Heart right ventricle (tissue), 16 donors: Measurements from ENCODE around the gene WNT7A. TPM values are rescaled to one million over a fixed set of nuclear protein-coding genes. Genes with fewer than 3 reads are reported as not detected.

Experiments used
- ATAC-seq, 8 donors: fragments of 200-7000 bp; cut with Tn5 transposase; one replicate each; pipeline ENCODE4 v1.9.1; 2020; ENCODE audit warnings: mild to moderate bottlenecking in 8 of 8, moderate library complexity in 8 of 8, moderate number of reproducible peaks in 1 of 8
- DNase-seq, 2 donors: peaks; one replicate each; pipeline ENCODE4 v3.0.0-alpha.2; 2020
- H3K27ac ChIP-seq, 10 donors: fragments of 200-600 bp; sonication (generic) in 2 of 10; one replicate each; pipeline versions ENCODE4 v1.5.0 to v1.8.0; 2020 to 2022; ENCODE audit warnings: mild to moderate bottlenecking in 3 of 10
- H3K27me3 ChIP-seq, 7 donors: fragments of 200-600 bp; one replicate each; pipeline ENCODE4 v1.8.0; 2021 to 2022; ENCODE audit warnings: mild to moderate bottlenecking in 2 of 7
- H3K36me3 ChIP-seq, 9 donors: fragments of 200-600 bp; sonication (generic) in 1 of 9; one replicate each; pipeline versions ENCODE4 v1.5.0 to v1.8.0; 2020 to 2022; ENCODE audit warnings: mild to moderate bottlenecking in 2 of 9
- H3K4me1 ChIP-seq, 9 donors: fragments of 200-600 bp; sonication (generic) in 1 of 9; one replicate each; pipeline versions ENCODE4 v1.5.0 to v1.8.0; 2020 to 2022; ENCODE audit warnings: mild to moderate bottlenecking in 4 of 9
- H3K4me3 ChIP-seq, 10 donors: fragments of 200-600 bp; sonication (generic) in 2 of 10; one replicate each; pipeline versions ENCODE4 v1.5.0 to v1.8.0; 2020 to 2022; ENCODE audit warnings: mild to moderate bottlenecking in 7 of 10, moderate library complexity in 2 of 10
- H3K9me3 ChIP-seq, 11 donors: fragments of 200-600 bp in 10 of 11; sonication (generic) in 2 of 11; one replicate each; pipeline versions ENCODE4 v1.5.0 to v1.8.0; 2013 to 2022; ENCODE audit warnings: mild to moderate bottlenecking in 2 of 11, control low read depth in 1 of 11, moderate library complexity in 1 of 11
- WGBS, 2 donors: extraction: QIAGEN DNeasy Blood & Tissue Kit; methylation state at CpG; one replicate each; pipeline ENCODE4 v1.1.7; 2013; ENCODE audit warnings: inconsistent platforms in 1 of 2; 5-methylcytosine and 5-hydroxymethylcytosine counted together
- intact Hi-C, 10 donors: fragments of 100-400 bp; cut with DNase I; formaldehyde crosslinking; loops; one replicate each; pipeline versions ENCODE4 v1.11.1 to v1.14.2; 2022
- polyA plus RNA-seq, 2 donors: library from polyadenylated mRNA; stranded (reverse); fragments of 200-250 nt; gene quantifications; one replicate each; pipeline ENCODE4 v1.2.3, GENCODE V29; 2013
- total RNA-seq, 10 donors: library from RNA; stranded (reverse); fragmentation: NEBNext Ultra II Directional in 3 of 10; extraction: Animal tissue kit (Norgen Biotek cat#: 25700) in 3 of 10; gene quantifications; one replicate each; pipeline versions ENCODE4 v1.2.1 to v1.2.4, GENCODE V29; 2021 to 2023
- TF ChIP-seq, protein P1 (sequence below), 9 donors: fragments of 200-600 bp; sonication (generic) in 2 of 9; IDR thresholded peaks; one replicate each; pipeline versions ENCODE4 v1.5.0 to v1.8.0; 2021 to 2022; ENCODE audit warnings: antibody characterized with exemption in 9 of 9, mild to moderate bottlenecking in 5 of 9, moderate library complexity in 1 of 9
- donor health status: Arrhythmogenic right ventricular cardiomyopathy.
- donor health status: ischemic (EF 13 %, LVEDD 7.1; RV severe dilation, severe dysfunction).
- donor health status: healthy with polysubstance abuse.
- donor health status: DM: no; HTN: yes; CAD: no.
- donor health status: DM: no; HTN: no; CAD: no.
- donor health status: ischemic (EF 25% LVEDD 6.9; RV normal size, moderate dysfunction).
- donor health status: ischemic (EF 25% LVEDD 5.7; RV mildly dilated, moderate dysfunction).
- donor health status: healthy.
- donor health status: DM: yes; HTN: yes; CAD: no.
- donor health status: Ischemic cardiomyopathy.
- donor health status: ischemic (EF 35%, LVEDD 5.7; RV mildly dilated, moderate dysfunction).
- donor health status: nonischemic (EF 11% LVEDD 7.7; RV severe dilation, severe dysfunction).
- donor health status: DM: yes; HTN: yes; CAD: no.
- donor health status: PGD.
- donor health status: ischemic (EF 29% LVEDD 5.4; RV normal size, mild dysfunction).
- donor health status: nonischemic (EF 23%, LVEDD 6.1; RV moderate dilation, normal function).

Gene WNT7A
- total and polyA plus RNA-seq, 12 donors = not detected

- Histone ChIP-seq H3K4me3 (no peak overlapping the region), H3K4me1 (no peaks in the 10 kb centered on the region), H3K36me3 (no peaks in the 10 kb centered on the region), H3K9me3 (no peaks in the 10 kb centered on the region), H3K27me3 (peaks cover 0 to 98% (median 72%) of the 10 kb centered on the region in 7 donors), H3K27ac (no peak overlapping the region)
- TF ChIP-seq, protein P1, sequence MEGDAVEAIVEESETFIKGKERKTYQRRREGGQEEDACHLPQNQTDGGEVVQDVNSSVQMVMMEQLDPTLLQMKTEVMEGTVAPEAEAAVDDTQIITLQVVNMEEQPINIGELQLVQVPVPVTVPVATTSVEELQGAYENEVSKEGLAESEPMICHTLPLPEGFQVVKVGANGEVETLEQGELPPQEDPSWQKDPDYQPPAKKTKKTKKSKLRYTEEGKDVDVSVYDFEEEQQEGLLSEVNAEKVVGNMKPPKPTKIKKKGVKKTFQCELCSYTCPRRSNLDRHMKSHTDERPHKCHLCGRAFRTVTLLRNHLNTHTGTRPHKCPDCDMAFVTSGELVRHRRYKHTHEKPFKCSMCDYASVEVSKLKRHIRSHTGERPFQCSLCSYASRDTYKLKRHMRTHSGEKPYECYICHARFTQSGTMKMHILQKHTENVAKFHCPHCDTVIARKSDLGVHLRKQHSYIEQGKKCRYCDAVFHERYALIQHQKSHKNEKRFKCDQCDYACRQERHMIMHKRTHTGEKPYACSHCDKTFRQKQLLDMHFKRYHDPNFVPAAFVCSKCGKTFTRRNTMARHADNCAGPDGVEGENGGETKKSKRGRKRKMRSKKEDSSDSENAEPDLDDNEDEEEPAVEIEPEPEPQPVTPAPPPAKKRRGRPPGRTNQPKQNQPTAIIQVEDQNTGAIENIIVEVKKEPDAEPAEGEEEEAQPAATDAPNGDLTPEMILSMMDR (IDR thresholded peaks at IDR 0.05) = no peak
- no peak for DNase-seq
- no peak for ATAC-seq
- WGBS, 2 donors = 76 to 79% methylated on average over 12 of the region's 12 CpGs
- intact Hi-C loops = no loop called here
Observed at GRCh38 chr3:13793451-13793850, 86.4 kb downstream of the WNT7A start.

DNA sequence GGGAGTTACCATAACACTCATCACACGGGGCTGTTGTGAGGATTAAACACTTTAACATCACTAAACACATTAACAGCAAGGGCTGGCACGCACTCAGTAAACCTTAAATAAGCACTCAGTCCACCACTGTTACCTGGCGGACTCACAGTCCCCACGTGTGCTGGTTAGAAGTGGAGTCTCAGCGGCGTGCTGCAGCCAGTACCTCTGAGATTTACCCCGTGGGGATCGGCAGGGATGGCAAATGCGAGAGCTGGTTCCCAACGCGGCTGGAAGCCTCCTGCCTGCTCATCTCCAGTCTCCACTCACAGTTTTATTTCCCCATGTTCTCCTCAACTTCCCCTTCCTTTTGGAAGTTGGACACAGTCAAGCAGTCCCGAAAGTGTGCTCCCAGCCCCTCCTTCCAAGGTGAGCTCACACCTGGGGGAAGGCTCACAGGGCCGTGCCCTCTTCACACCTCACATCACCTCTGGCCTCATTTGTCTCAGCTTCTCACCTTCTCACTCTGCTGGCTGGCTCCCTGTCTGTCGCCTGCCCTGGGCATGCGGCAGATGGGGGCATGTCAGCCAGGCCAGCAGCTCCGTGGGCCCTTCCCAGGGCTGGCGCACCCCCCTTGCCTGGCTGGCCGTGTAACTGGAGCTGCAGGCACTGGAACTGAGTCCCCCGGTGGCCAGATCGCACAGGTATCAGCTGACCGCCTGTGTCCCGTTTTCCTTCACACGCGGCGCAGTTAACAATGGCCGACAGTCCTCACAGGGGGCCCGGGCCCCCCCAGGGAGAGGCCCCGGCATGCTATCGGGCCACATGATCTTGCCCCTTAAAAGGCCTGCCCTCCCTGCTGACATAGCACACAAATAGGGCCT lies 87.1 kb downstream of the WNT7A start:
- Histone ChIP-seq H3K27ac (no peak overlapping the region), H3K27me3 (peaks cover 0 to 97% (median 76%) of the 10 kb centered on the region in 7 donors), H3K36me3 (no peaks in the 10 kb centered on the region), H3K4me1 (no peaks in the 10 kb centered on the region), H3K4me3 (no peak overlapping the region), H3K9me3 (no peaks in the 10 kb centered on the region)
- no peak for DNase-seq
- peak in 1 of 8 donors; percentile 17 for ATAC-seq
- TF ChIP-seq, protein P1 (IDR thresholded peaks at IDR 0.05) = no peak
- 49% methylated on average over 29 of the region's 29 CpGs for WGBS, 2 donors
- intact Hi-C loops = no loop called here

DNA sequence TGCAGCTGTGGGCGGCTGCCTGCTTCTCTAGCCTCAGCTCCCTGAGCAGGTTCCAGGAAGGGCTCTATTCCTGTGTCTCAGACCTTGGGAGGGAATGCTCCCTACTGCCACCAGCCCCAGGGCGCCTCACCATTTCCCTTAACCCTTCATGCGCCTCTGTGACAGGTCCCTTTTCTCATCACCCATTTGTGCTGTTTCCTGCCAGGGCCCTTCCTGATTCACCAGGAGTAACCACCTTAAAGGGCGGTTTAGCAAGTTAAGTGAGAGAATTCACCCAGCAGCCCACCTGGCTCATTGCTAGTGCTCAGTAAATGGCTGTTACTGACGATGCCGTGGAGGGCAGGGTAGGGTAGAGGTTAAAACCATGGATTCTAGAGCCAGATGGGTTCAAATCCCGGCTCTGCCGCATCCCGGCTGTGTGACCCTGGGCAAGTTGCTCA lies 87.8 kb downstream of the WNT7A start:
- no peaks in the 10 kb centered on the region for H3K9me3 ChIP-seq
- ATAC-seq (no peak), DNase-seq (no peak)
- peaks cover 0 to 97% (median 75%) of the 10 kb centered on the region in 7 donors for H3K27me3 ChIP-seq
- no peaks in the 10 kb centered on the region for H3K36me3 ChIP-seq
- intact Hi-C loops = no loop called here
- no peak overlapping the region for H3K27ac ChIP-seq
- no peak overlapping the region for H3K4me3 ChIP-seq
- TF ChIP-seq, protein P1 (IDR thresholded peaks at IDR 0.05) = no peak
- WGBS, 2 donors = 59 to 63% methylated on average over 9 of the region's 9 CpGs
- no peaks in the 10 kb centered on the region for H3K4me1 ChIP-seq

- Histone ChIP-seq H3K4me1 (no peaks in the 10 kb centered on the region), H3K27me3 (peaks cover 0 to 93% (median 70%) of the 10 kb centered on the region in 7 donors), H3K9me3 (no peaks in the 10 kb centered on the region), H3K36me3 (no peaks in the 10 kb centered on the region), H3K27ac (no peak overlapping the region), H3K4me3 (no peak overlapping the region)
- no peak for ATAC-seq
- WGBS, 2 donors = 51 to 52% methylated on average over 14 of the region's 14 CpGs
- no peak for DNase-seq
- TF ChIP-seq, protein P1 (IDR thresholded peaks at IDR 0.05) = no peak
- intact Hi-C loops = no loop called here
Observed at GRCh38 chr3:13791198-13792050, 88.4 kb downstream of the WNT7A start.
